HTR-8/SVneo (cell line): Measurements from ENCODE around the gene ZNF575.
"Not testable (repeated sequence)": the region's sequence is repeated elsewhere in the genome, so short reads cannot be mapped to it uniquely, and the experiment has no call there.

Experiments used
- DNase-seq: peaks from one replicate; pipeline ENCODE4 v3.0.0; 2011; ENCODE audit warnings: low spot score, mixed read lengths; ENCODE audit not compliant: insufficient read length
- FAIRE-seq: peaks from 2 replicates; lab custom pipeline; 2011; peaks lifted over from hg19 to GRCh38; lab: Jason Lieb, UNC

The ZNF575 gene

GRCh38 chr19:43507880-43508279 is 25.1 kb upstream of the ZNF575 start:
- DNase-seq (no peak), FAIRE-seq (no peak)

DNA sequence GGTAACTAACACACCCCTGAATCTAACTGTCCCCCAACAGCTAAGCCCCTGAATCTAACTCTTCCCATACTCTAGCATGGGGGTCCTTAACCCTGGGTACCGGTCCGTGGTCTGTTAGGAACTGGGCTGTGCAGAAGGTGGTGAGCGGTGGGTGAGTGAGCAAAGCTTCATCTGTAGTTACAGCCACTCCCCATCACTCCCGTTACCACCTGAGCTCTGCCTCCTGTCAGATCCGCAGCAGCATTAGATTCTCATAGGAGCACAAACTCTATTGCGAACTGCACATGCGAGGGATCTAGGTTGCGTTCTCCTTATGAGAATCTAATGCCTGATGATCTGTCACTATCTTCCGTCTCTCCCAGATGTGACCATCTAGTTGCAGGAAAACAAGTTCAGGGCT is 22.3 kb upstream of the ZNF575 start:
- DNase-seq = no peak
- FAIRE-seq = no peak

- no peak for DNase-seq
- no peak for FAIRE-seq
These were observed 21.7 kb upstream of the ZNF575 start for GRCh38 chr19:43511324-43511723.

GRCh38 chr19:43512399-43512798 is 20.6 kb upstream of the ZNF575 start:
- DNase-seq, FAIRE-seq: not testable (repeated sequence)

DNA sequence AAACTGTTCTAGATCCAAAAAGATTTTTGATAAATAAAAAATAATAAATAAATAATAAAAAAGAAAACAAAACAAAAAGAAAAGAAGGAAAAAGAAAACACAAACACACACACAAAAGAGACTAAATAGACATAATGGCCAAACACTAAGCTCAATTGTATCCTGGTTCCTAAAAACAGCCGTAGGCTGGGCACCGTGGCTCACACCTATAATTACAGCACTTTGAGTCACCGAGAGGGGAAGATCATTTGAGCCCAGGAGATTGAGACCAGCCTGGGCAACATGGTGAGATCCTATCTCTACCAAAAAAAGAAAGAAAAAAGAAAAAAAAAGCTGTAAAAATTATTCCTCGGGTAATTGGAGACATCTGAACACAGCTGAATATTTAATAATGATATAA is 14.9 kb upstream of the ZNF575 start:
- no peak for FAIRE-seq
- no peak for DNase-seq

DNA sequence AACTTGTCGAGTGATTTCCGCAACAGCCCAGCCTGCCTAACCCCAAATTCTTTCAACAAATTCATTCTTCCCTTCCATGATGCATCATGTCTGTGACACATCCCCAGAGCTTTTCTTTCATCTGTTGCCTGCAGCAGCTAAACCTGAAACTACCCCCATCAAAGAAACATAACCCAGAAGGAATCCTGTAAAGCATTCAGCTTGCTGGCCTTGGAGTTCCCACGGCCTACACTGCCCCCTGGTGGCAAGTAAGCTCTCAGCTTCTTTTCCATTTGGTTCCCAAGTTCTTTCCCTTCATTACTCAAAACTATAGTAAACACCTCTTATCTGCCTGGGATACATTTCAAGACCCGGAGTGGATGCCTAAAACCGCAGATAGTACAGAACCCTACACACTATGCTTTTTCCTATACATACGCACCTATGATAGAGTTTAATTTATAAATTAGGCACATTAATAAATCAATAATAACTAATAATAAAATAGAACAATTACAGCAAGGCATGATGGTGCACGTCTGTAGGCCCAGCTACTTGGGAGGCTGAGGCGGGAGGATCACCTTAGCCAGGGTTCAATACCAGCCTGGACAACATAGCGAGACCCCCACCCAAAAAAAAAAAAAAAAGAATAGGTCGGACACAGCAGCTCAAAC is 13.4 kb upstream of the ZNF575 start:
- DNase-seq = peak; percentile 86

DNA sequence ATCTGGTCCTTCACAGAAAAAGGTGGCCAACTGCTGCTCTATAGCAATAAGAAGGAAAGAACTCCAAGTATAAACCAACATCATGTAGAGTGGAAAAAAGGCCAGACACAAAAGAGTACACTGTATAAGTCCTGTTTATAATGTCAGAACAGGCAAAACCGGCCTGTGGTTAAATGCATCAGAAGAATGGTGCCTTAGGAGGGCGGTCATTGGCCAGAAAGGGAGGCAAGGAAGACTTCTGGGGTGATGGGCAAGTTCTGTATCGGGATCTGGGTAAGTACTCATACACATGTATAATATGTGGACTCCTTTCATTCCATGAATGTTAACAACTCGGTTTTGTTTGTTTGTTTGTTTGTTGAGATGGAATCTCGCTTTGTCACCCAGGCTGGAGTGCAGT is 10.1 kb upstream of the ZNF575 start:
- FAIRE-seq = no peak
- DNase-seq = no peak

More for the DNA sequence above, 13.4 kb upstream of the ZNF575 start:
- peak; percentile 69 for FAIRE-seq

DNA sequence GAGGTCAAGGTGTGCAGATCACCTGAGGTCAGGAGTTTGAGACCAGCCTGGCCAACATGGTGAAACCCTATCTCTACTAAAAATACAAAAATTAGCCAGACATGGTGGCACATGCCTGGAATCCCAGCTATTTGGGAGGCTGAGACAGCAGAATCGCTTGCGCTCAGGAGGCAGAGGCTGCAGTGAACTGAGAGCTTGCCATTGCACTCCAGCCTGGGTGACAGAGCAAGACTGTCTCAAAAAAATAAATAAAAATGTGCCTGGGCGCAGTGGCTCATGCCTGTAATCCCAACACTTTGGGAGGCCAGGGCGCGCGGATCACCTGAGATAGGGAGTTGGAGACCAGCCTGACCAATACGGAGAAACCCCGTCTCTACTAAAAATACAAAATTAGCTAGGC is 9.3 kb upstream of the ZNF575 start:
- not testable (repeated sequence) for FAIRE-seq, DNase-seq

DNA sequence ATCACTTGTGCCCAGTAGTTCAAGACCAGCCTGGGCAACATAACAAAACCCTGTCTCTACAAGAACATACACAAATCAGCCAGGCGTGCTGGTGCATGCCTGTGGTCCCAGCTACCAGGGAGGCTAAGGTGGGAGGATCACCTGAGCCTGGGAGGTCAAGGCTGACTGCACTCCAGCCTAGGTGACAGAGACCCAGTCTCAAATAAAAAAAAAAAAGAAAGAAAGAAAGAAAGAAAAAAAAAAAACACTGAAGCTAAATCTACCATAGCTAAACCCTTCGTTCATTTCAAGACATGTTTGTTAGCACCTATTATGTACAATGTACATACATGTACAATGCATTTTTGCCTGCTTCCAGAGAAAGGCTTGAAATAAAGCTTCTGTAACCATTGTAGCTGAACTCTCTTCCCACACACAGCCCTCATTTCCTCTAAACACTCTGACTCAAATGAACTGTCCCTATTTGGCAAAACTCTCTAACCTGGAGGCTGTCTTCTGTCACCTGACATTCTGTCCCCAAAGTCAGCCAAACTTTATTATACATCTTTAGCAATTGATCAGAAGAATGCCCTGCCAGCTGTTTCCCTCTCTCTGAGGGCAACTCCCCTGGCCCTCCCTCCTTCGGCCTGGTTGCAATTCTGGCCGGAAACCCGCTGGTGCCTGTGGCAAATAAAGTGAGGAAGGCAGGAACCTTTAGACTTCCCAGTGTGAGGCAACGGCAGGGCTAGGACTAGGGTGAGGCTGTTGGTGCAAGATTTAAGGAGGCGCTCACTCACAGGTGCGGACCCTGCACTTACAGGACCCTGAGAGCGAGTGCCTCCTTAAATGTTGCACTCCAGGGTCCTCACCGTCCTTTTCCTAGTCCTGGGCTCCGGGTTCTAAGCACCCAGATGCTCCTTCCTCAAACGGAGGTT is 7.8 kb upstream of the ZNF575 start:
- peak; percentile 75 for DNase-seq
- peak; percentile 70 for FAIRE-seq

- FAIRE-seq (no peak), DNase-seq (no peak)
These were observed 6.9 kb upstream of the ZNF575 start for GRCh38 chr19:43525836-43526771.

GRCh38 chr19:43526884-43527859 is 5.8 kb upstream of the ZNF575 start, which contains the start of gene ETHE1:
TSS of gene ETHE1 (minus strand) at chr19:43527201. CDS start at chr19:43527177, 24 bp downstream.
- peak; percentile 82 for DNase-seq
- no peak for FAIRE-seq

GRCh38 chr19:43527860-43528622 is 4.9 kb upstream of the ZNF575 start:
- DNase-seq (no peak), FAIRE-seq (no peak)

DNA sequence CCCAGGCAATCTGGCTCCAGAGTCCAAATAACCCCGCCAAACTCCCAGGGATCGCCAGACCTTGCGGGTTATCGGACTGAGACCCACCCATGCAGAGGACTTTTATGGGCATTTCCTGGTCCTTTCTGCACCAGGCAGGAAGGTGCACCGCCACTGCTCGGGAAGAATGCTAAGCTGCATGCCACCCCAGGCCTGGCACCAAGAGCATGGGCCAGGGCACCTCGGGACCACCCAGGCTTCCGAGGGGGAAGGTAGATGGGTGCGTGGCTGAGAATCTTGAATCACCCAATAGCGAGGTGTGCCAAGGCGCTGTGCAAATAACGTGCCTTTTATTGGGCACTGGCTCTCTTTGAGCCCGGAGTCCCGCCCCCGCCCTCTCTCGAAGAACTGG is 422 bp upstream of the ZNF575 start:
- no peak for FAIRE-seq
- no peak for DNase-seq

DNA sequence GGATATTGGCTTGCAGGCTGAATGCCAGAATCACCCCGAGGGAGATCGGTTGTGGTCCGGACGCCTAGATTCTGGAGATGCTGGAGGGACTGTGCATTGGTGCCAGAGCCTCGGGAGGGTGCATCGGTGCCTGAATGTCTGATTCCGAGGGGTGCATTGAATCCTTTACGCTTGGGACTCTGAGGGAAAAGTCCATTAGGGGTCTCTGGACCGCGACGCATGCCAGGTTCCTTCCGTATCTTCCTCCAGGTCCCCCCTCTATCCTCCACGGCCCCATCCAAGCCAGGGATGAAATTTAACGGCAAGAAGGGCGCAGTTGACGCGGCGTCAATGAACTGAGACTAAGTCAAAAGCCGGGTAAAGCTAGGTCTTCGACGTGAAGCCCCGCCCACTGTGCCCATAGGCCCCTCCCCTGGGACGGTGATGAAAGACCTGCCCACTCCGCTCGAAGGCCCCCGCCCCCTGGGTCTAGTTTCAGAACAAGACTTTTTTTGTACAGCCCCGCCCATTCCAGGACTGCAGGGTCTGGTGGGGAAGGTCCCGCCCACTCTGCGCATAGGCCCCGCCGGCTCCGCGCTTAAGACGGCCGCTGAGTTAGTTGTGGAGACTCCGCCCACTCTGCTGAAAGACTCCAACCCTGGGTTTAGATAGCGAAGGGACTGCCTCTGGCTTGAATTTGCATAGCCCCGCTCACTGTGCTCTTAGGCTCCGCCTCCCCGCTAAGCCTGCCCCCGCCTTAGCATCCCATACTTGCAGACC is 737 bp downstream of the ZNF575 start:
- DNase-seq (peak; percentile 78), FAIRE-seq (peak; percentile 72)

GRCh38 chr19:43534305-43534815 is 1.4 kb downstream of the ZNF575 start:
- FAIRE-seq (no peak), DNase-seq (no peak)

DNA sequence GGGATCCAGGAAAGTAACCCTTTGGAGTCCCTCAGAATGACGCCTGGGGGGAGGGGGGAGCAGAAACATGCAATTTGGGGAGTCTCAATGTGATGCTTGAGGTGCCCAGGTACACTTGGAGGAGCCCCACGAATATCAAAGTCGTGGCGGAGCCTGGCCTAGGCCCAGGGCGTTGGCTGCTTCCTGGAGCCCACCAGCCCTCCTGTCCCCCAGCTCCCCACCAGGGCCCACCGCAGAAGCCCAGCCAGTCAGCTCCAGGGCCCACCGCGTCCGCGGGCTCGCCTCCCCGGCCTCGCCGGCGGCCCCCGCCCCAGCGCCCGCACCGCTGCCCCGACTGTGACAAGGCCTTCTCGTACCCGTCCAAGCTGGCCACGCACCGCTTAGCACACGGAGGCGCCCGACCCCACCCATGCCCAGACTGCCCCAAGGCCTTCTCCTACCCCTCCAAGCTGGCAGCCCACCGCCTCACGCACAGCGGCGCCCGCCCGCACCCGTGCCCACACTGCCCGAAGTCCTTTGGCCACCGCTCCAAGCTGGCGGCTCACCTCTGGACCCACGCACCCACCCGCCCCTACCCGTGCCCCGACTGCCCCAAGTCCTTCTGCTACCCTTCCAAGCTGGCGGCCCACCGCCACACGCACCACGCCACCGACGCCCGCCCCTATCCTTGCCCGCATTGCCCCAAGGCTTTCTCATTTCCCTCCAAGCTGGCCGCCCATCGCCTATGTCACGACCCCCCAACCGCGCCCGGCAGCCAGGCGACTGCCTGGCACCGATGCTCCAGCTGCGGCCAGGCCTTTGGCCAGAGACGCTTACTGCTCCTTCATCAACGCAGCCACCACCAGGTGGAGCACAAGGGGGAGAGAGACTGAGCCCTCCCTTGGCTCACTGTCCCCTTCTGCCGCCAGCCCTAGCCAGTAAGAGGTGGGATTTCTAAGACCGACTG is 2.1 kb downstream of the ZNF575 start:
- DNase-seq = no peak
- FAIRE-seq = no peak
